Astrocyte (in vitro differentiated cells and primary cell): ENCODE measurements around the gene PXDN.

Experiments used
- EZH2 ChIP-seq: IDR thresholded peaks from 2 replicates; pipeline ENCODE4 v1.6.1; 2012; ENCODE audit warnings: mild to moderate bottlenecking, low read length, inconsistent platforms; ENCODE audit not compliant: insufficient read depth
- TF ChIP-seq, protein P1 (sequence below): IDR thresholded peaks from 2 replicates; pipeline ENCODE4 v1.5.1; 2011; ENCODE audit warnings: low read depth, mild to moderate bottlenecking, inconsistent platforms, low read length, moderate library complexity; ENCODE audit not compliant: insufficient read depth

DNA sequence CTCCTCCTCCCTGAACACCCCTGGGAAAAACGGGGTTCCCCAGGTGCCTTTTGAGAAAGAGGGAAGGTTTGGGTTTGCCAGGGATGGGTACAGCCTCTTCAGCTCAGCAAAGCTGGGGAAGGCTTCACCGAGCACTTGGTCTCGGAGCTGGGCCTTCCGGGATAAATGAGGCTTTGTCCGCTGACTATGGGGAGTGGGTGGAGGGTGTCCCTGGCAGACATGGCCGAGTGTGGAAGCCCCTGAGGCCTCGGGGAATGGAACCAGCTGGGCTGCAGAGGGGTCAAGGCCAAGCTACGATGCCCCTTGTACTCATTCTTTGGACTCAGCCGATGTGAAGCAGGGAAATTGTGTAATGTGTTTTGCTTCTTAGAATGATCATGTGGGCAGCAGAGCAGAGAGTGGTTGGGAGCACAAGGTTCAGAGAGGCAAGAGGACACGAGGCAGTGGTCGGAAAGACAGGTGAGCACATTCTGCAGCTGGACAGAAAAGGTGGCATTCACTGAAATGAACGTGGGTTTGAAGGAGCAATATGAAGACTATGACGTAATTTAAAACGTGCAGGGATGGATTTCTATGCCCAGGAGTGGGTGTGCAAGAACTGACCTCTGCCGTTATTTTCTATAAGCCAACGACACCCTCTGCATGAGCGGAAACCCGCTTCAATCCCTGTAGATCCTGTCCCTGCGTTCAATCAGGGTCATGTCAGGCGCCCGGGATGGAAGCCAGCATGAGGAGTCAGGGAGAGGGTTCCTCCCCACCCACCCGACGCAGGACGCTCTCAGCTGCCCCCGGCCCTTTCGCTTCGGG is 142.6 kb downstream of the PXDN start:
- TF ChIP-seq, protein P1, sequence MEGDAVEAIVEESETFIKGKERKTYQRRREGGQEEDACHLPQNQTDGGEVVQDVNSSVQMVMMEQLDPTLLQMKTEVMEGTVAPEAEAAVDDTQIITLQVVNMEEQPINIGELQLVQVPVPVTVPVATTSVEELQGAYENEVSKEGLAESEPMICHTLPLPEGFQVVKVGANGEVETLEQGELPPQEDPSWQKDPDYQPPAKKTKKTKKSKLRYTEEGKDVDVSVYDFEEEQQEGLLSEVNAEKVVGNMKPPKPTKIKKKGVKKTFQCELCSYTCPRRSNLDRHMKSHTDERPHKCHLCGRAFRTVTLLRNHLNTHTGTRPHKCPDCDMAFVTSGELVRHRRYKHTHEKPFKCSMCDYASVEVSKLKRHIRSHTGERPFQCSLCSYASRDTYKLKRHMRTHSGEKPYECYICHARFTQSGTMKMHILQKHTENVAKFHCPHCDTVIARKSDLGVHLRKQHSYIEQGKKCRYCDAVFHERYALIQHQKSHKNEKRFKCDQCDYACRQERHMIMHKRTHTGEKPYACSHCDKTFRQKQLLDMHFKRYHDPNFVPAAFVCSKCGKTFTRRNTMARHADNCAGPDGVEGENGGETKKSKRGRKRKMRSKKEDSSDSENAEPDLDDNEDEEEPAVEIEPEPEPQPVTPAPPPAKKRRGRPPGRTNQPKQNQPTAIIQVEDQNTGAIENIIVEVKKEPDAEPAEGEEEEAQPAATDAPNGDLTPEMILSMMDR: no peak
- TF ChIP-seq EZH2: no peak
